Caco-2 (cell line): ENCODE measurements around the gene ACO1. TPM values are rescaled to one million over a fixed set of nuclear protein-coding genes. Genes with fewer than 3 reads are reported as not detected.

Experiments used
- BruUV-seq: library from RNA; stranded (reverse); fragments of 400-500 nt; replicated peaks from 2 replicates; lab custom pipeline; 2021; lab: Mats Ljungman, UMichigan
- CTCF ChIA-PET: fragments of 300-600 bp; sonication (Branson Sonifier 250); formaldehyde crosslinking; loops from one replicate; lab custom pipeline; 2022; ENCODE audit warnings: antibody characterized with exemption; lab: Charles Lee
- POLR2A ChIA-PET: fragments of 300-600 bp; sonication (Branson Sonifier 250); formaldehyde crosslinking; loops from one replicate; lab custom pipeline; 2022; ENCODE audit warnings: antibody characterized with exemption; lab: Charles Lee
- DNase-seq, 2 experiments: peaks; one replicate each; pipeline versions ENCODE4 v3.0.0 to v3.0.0-alpha.2; 2020 to 2022
- H3K27me3 ChIP-seq: replicated peaks from 2 replicates; pipeline ENCODE4 v1.6.0; 2011; ENCODE audit warnings: low read length; ENCODE audit not compliant: control insufficient read depth, insufficient read depth
- H3K36me3 ChIP-seq: 2 replicates; pipeline ENCODE4 v1.5.1; 2011; ENCODE audit warnings: low read length; ENCODE audit not compliant: control insufficient read depth, insufficient read depth
- H3K4me1 ChIP-seq: fragments of 250-450 bp; sonication (Bioruptor Pico); 2 replicates; pipeline ENCODE4 v1.5.1; 2020; ENCODE audit warnings: mild to moderate bottlenecking
- H3K4me3 ChIP-seq: 2 replicates; pipeline ENCODE4 v1.5.1; 2011; ENCODE audit warnings: low read depth, mild to moderate bottlenecking, control low read depth, low read length
- H3K9me3 ChIP-seq: fragments of 250-450 bp; sonication (Bioruptor Pico); 2 replicates; pipeline ENCODE4 v1.5.1; 2020; ENCODE audit warnings: mild to moderate bottlenecking, moderate library complexity
- H3K27ac Mint-ChIP-seq: one replicate; pipeline ENCODE4 v1.8.0; 2022; ENCODE audit warnings: mixed read lengths; ENCODE audit not compliant: unreplicated experiment
- H3K27me3 Mint-ChIP-seq: one replicate; pipeline ENCODE4 v1.8.0; 2022; ENCODE audit warnings: mixed read lengths; ENCODE audit not compliant: insufficient read depth, unreplicated experiment
- H3K36me3 Mint-ChIP-seq: one replicate; pipeline ENCODE4 v1.8.0; 2022; ENCODE audit warnings: mild to moderate bottlenecking, mixed read lengths; ENCODE audit not compliant: insufficient read depth, unreplicated experiment
- H3K4me1 Mint-ChIP-seq: one replicate; pipeline ENCODE4 v1.8.0; 2022; ENCODE audit warnings: low read depth, mixed read lengths; ENCODE audit not compliant: unreplicated experiment
- H3K4me3 Mint-ChIP-seq: one replicate; pipeline ENCODE4 v1.8.0; 2022; ENCODE audit warnings: mild to moderate bottlenecking, moderate library complexity, mixed read lengths; ENCODE audit not compliant: unreplicated experiment
- H3K9me3 Mint-ChIP-seq: one replicate; pipeline ENCODE4 v1.8.0; 2022; ENCODE audit warnings: mixed read lengths; ENCODE audit not compliant: unreplicated experiment
- intact Hi-C: fragments of 100-400 bp; cut with micrococcal nuclease; formaldehyde crosslinking; loops from one replicate; pipeline ENCODE4 v1.10.0; 2022; ENCODE audit not compliant: unreplicated experiment
- total RNA-seq: library from RNA; stranded (reverse); gene quantifications from 2 replicates; pipeline ENCODE4 v1.2.3, GENCODE V29; 2022
- TF ChIP-seq, protein P1 (sequence below), 2 experiments: fragments of 200-600 bp in 1 of 2; IDR thresholded peaks; 1 replicate in 1 of 2; 2 replicates in 1 of 2; pipeline versions ENCODE4 v1.5.1 to v1.8.0; 2011 to 2022; ENCODE audit warnings: antibody characterized with exemption in 1 of 2, control low read depth in 1 of 2, inconsistent platforms in 1 of 2, low read depth in 1 of 2, low read length in 1 of 2, mild to moderate bottlenecking in 1 of 2, moderate library complexity in 1 of 2; ENCODE audit not compliant: insufficient read depth in 1 of 2, severe bottlenecking in 1 of 2, unreplicated experiment in 1 of 2

ACO1 gene
- total RNA-seq, 1 experiment from 2014 or later = 54.7 TPM

DNA sequence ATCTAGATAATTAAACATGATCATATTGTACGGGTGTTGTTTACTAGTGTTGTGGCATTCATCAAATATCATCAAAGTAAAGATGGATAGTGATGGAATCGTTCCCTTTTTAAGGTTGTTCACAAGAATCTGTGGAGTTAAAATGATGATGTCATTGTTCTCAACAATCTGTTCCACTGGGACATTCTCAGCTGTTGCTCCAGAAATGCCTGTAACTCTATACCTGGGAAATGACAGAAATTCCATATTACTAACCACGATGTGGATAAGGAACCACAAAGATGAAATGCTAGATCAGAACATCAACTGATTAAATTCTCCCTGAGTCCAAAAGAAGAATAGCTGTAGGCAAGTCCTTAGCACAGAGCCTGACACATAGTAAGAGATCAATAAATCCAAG, 103.5 kb downstream of the ACO1 start:
- intact Hi-C loops = no loop called here
- Histone ChIP-seq H3K9me3 (no peaks in the 10 kb centered on the region), H3K4me3 (no peak overlapping the region), H3K27me3 (no peaks in the 10 kb centered on the region), H3K36me3 (no peaks in the 10 kb centered on the region), H3K4me1 (peaks cover 10% of the 10 kb centered on the region)
- POLR2A ChIA-PET = no interaction called here
- Mint-ChIP-seq H3K9me3 (no peaks in the 10 kb centered on the region), H3K4me3 (no peak overlapping the region), H3K27me3 (no peaks in the 10 kb centered on the region), H3K36me3 (peaks cover 8% of the 10 kb centered on the region), H3K4me1 (no peaks in the 10 kb centered on the region), H3K27ac (no peak overlapping the region)
- BruUV-seq = no TSS peak
- no peak for DNase-seq
- CTCF ChIA-PET = no interaction called here
- TF ChIP-seq, protein P1, sequence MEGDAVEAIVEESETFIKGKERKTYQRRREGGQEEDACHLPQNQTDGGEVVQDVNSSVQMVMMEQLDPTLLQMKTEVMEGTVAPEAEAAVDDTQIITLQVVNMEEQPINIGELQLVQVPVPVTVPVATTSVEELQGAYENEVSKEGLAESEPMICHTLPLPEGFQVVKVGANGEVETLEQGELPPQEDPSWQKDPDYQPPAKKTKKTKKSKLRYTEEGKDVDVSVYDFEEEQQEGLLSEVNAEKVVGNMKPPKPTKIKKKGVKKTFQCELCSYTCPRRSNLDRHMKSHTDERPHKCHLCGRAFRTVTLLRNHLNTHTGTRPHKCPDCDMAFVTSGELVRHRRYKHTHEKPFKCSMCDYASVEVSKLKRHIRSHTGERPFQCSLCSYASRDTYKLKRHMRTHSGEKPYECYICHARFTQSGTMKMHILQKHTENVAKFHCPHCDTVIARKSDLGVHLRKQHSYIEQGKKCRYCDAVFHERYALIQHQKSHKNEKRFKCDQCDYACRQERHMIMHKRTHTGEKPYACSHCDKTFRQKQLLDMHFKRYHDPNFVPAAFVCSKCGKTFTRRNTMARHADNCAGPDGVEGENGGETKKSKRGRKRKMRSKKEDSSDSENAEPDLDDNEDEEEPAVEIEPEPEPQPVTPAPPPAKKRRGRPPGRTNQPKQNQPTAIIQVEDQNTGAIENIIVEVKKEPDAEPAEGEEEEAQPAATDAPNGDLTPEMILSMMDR (IDR thresholded peaks at IDR 0.05; ENCODE audit: insufficient read depth in 1 of 2, low read depth in 1 of 2, low read length in 1 of 2, severe bottlenecking in 1 of 2, unreplicated experiment in 1 of 2) = no peak

DNA sequence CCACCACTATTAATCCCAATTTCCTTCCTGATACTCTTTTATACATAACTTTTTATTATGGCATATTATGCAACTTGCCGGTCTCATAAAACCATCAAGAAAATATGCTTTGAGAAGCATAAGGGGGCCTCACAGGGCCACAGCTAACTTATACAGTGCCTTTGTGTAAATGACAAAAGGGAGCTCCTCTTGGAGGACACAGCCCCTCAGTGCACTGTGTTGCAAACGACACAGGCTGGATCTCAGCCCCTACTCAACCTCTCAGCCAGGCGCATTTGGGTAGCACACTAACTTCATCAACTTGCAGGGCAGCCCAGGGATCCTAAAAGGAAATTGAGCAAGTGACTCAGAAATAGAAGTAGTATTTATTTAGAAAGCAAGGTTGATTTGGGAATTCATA, 106.2 kb downstream of the ACO1 start:
- Mint-ChIP-seq H3K4me1 (no peaks in the 10 kb centered on the region), H3K4me3 (no peak overlapping the region), H3K9me3 (no peaks in the 10 kb centered on the region), H3K27ac (no peak overlapping the region), H3K36me3 (peaks cover 9% of the 10 kb centered on the region), H3K27me3 (no peaks in the 10 kb centered on the region)
- intact Hi-C loops = loop anchor here (5.0 kb wide), 1 partner anchor 37 kb away; the partner anchor contains the start of gene RIGI
- POLR2A ChIA-PET = no interaction called here
- CTCF ChIA-PET = no interaction called here
- DNase-seq = no peak
- BruUV-seq = no TSS peak
- Histone ChIP-seq H3K9me3 (no peaks in the 10 kb centered on the region), H3K36me3 (no peaks in the 10 kb centered on the region), H3K4me1 (peaks cover 10% of the 10 kb centered on the region), H3K4me3 (no peak overlapping the region), H3K27me3 (no peaks in the 10 kb centered on the region)
- TF ChIP-seq, protein P1 (IDR thresholded peaks at IDR 0.05; ENCODE audit: insufficient read depth in 1 of 2, low read depth in 1 of 2, low read length in 1 of 2, severe bottlenecking in 1 of 2, unreplicated experiment in 1 of 2) = no peak

DNA sequence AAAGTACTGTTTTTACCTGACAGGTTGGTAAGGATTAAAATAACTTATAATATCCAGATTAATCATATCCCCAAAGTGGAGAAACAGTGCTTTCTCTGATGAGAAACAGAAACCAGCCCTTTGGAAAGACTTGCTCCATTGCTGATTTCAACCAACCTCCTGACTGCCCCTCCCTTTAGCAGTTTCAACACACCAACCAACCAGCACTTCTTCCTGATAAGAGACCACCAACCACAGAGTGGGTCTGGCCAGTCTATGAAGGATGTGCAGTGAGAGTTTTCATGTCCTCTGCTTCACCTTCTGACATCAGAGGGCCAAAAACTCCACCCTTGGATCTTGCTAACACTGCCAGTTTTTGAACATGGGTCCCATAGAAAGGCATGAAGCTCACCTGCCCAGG, 113.5 kb downstream of the ACO1 start:
- H3K27ac Mint-ChIP-seq = no peak overlapping the region
- BruUV-seq = no TSS peak
- intact Hi-C loops = no loop called here

More for the DNA sequence above, 113.5 kb downstream of the ACO1 start:
- Histone ChIP-seq H3K9me3 (no peaks in the 10 kb centered on the region), H3K4me3 (no peak overlapping the region), H3K4me1 (no peaks in the 10 kb centered on the region), H3K27me3 (no peaks in the 10 kb centered on the region), H3K36me3 (no peaks in the 10 kb centered on the region)
- TF ChIP-seq, protein P1 (IDR thresholded peaks at IDR 0.05; ENCODE audit: insufficient read depth in 1 of 2, low read depth in 1 of 2, low read length in 1 of 2, severe bottlenecking in 1 of 2, unreplicated experiment in 1 of 2) = no peak
- ChIA-PET CTCF (no interaction called here), POLR2A (no interaction called here)
- H3K36me3 Mint-ChIP-seq = peaks cover 13% of the 10 kb centered on the region
- peaks cover 6% of the 10 kb centered on the region for H3K4me1 Mint-ChIP-seq
- no peaks in the 10 kb centered on the region for H3K9me3 Mint-ChIP-seq
- DNase-seq = no peak
- H3K27me3 Mint-ChIP-seq = no peaks in the 10 kb centered on the region
- no peak overlapping the region for H3K4me3 Mint-ChIP-seq
